ENCODE measurements around the gene MET. TPM values are rescaled to one million over a fixed set of nuclear protein-coding genes. Genes with fewer than 3 reads are reported as not detected.

Gene MET
- total and polyA plus RNA-seq, 2 of the 13 experiments (the other 11 are each of a cell fraction or from before 2014, with no cell fraction given), result 21.8 to 31.5 TPM

GRCh38 chr7:116738378-116738777 lies 66.4 kb downstream of the MET start (continued):
- TF ChIP-seq ZNF574 (CRISPR knock-in tag; IDR thresholded peaks at IDR 0.05) (no peak), KDM6A (CRISPR knock-in tag; IDR thresholded peaks at IDR 0.05; ENCODE audit: low read depth) (peak; percentile 13; the same call in 1 of the 2 replicates), PPARG (CRISPR knock-in tag; conservative IDR thresholded peaks at IDR 0.05) (peak; percentile 92), NR2F2 (IDR thresholded peaks at IDR 0.05; ENCODE audit: borderline replicate concordance, low read depth) (peak; percentile 77), FOXC1 (CRISPR knock-in tag; IDR thresholded peaks at IDR 0.05; ENCODE audit: borderline replicate concordance) (no peak), ZEB1 (IDR thresholded peaks at IDR 0.05; ENCODE audit: insufficient replicate concordance, low read depth) (no peak), GATAD2A (CRISPR knock-in tag; IDR thresholded peaks at IDR 0.05) (peak; percentile 52), DPF2 (CRISPR knock-in tag; IDR thresholded peaks at IDR 0.05; ENCODE audit: borderline replicate concordance, low read depth) (no peak), MEIS2 (CRISPR knock-in tag; IDR thresholded peaks at IDR 0.05) (no peak), ZNF567 (CRISPR knock-in tag; IDR thresholded peaks at IDR 0.05; ENCODE audit: borderline replicate concordance) (no peak), ZNF441 (CRISPR knock-in tag; IDR thresholded peaks at IDR 0.05; ENCODE audit: borderline replicate concordance) (no peak), SYNCRIP (IDR thresholded peaks at IDR 0.05; ENCODE audit: insufficient read depth, low read depth, low read length) (no peak), CBX2 (IDR thresholded peaks at IDR 0.05; ENCODE audit: low read depth, low read length) (no peak), CBX2 (CRISPR knock-in tag; IDR thresholded peaks at IDR 0.05; ENCODE audit: low read depth) (no peak), ZNF367 (CRISPR knock-in tag; IDR thresholded peaks at IDR 0.05; ENCODE audit: borderline replicate concordance) (no peak), CCAR2 (optimal IDR thresholded peaks at IDR 0.05; ENCODE audit: low read depth, low read length) (no peak), RXRB (CRISPR knock-in tag; IDR thresholded peaks at IDR 0.05; ENCODE audit: borderline replicate concordance) (peak; percentile 88), MNT (IDR thresholded peaks at IDR 0.05) (no peak), ZNF747 (CRISPR knock-in tag; IDR thresholded peaks at IDR 0.05; ENCODE audit: borderline replicate concordance) (no peak)
- TF ChIP-seq, protein P1, sequence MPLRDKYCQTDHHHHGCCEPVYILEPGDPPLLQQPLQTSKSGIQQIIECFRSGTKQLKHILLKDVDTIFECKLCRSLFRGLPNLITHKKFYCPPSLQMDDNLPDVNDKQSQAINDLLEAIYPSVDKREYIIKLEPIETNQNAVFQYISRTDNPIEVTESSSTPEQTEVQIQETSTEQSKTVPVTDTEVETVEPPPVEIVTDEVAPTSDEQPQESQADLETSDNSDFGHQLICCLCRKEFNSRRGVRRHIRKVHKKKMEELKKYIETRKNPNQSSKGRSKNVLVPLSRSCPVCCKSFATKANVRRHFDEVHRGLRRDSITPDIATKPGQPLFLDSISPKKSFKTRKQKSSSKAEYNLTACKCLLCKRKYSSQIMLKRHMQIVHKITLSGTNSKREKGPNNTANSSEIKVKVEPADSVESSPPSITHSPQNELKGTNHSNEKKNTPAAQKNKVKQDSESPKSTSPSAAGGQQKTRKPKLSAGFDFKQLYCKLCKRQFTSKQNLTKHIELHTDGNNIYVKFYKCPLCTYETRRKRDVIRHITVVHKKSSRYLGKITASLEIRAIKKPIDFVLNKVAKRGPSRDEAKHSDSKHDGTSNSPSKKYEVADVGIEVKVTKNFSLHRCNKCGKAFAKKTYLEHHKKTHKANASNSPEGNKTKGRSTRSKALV (CRISPR knock-in tag; IDR thresholded peaks at IDR 0.05), result no peak
- TF ChIP-seq, protein P2, sequence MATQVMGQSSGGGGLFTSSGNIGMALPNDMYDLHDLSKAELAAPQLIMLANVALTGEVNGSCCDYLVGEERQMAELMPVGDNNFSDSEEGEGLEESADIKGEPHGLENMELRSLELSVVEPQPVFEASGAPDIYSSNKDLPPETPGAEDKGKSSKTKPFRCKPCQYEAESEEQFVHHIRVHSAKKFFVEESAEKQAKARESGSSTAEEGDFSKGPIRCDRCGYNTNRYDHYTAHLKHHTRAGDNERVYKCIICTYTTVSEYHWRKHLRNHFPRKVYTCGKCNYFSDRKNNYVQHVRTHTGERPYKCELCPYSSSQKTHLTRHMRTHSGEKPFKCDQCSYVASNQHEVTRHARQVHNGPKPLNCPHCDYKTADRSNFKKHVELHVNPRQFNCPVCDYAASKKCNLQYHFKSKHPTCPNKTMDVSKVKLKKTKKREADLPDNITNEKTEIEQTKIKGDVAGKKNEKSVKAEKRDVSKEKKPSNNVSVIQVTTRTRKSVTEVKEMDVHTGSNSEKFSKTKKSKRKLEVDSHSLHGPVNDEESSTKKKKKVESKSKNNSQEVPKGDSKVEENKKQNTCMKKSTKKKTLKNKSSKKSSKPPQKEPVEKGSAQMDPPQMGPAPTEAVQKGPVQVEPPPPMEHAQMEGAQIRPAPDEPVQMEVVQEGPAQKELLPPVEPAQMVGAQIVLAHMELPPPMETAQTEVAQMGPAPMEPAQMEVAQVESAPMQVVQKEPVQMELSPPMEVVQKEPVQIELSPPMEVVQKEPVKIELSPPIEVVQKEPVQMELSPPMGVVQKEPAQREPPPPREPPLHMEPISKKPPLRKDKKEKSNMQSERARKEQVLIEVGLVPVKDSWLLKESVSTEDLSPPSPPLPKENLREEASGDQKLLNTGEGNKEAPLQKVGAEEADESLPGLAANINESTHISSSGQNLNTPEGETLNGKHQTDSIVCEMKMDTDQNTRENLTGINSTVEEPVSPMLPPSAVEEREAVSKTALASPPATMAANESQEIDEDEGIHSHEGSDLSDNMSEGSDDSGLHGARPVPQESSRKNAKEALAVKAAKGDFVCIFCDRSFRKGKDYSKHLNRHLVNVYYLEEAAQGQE (IDR thresholded peaks at IDR 0.05; ENCODE audit: borderline replicate concordance in 1 of 2, low read depth in 1 of 2, low read length in 2 of 2), result no peak

Data from HepG2 (cell line).